ENCODE measurements around the gene TENT5C.

TENT5C gene

DNA sequence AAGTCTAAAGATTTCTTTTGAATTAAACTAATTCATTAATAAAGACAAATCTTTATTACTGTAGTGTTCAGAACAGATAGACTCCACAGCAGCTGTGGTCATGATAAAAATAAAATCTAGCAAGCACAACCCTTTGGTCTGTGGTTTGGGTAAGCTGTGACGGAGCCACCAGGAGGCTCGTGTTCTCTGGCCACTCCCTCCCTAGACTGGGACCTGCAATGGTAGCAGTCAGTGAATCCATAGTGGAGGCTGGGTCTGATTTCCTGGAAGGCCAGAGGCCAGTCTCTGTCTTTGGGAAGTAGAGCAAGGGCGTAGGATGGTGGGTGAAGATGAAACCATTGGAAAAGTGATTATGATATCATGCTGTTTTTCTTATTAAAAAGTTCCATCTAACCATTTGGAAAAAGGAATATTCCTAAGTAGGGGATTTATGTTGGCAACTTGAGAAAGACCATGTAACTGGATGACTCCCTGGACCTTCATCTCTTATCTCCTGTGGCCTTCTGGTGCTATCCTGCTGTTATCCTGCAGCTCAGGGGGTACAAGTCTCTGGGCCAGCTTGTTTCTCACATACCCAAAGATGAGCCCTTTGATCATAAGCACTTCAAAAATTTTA, 39.0 kb downstream of the TENT5C start:
- DNase-seq (ENCODE audit: low read depth), result no peak
- no peak overlapping the region for H3K4me3 ChIP-seq (ENCODE audit: low read depth, low read length)

DNA sequence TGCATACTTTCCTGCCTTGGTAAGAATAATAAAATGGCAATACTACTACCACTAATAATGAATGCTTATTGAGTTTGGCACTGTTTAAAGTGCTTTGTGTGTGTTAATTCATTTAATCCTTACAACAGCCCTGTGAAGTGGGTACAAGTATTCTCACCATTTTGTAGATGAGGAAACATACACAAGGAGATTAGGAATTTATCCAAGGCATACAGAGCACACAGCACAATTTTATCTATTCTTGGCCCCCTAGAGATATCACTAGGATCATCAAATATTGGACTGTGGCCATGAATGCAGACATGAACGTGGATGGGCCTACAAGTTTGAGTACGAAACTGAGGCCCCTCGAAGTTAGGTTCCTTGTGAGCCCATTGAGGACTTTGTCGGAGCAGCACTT, 39.5 kb downstream of the TENT5C start:
- TF ChIP-seq, protein P1, sequence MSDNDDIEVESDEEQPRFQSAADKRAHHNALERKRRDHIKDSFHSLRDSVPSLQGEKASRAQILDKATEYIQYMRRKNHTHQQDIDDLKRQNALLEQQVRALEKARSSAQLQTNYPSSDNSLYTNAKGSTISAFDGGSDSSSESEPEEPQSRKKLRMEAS (IDR thresholded peaks at IDR 0.05; ENCODE audit: low read depth, low read length), result no peak
- TF ChIP-seq MYC (IDR thresholded peaks at IDR 0.05; ENCODE audit: low read depth, low read length), result no peak
- TF ChIP-seq, protein P2, sequence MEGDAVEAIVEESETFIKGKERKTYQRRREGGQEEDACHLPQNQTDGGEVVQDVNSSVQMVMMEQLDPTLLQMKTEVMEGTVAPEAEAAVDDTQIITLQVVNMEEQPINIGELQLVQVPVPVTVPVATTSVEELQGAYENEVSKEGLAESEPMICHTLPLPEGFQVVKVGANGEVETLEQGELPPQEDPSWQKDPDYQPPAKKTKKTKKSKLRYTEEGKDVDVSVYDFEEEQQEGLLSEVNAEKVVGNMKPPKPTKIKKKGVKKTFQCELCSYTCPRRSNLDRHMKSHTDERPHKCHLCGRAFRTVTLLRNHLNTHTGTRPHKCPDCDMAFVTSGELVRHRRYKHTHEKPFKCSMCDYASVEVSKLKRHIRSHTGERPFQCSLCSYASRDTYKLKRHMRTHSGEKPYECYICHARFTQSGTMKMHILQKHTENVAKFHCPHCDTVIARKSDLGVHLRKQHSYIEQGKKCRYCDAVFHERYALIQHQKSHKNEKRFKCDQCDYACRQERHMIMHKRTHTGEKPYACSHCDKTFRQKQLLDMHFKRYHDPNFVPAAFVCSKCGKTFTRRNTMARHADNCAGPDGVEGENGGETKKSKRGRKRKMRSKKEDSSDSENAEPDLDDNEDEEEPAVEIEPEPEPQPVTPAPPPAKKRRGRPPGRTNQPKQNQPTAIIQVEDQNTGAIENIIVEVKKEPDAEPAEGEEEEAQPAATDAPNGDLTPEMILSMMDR (IDR thresholded peaks at IDR 0.05; ENCODE audit: low read depth, low read length), result no peak
- no peak for TF ChIP-seq POLR2A (IDR thresholded peaks at IDR 0.05; ENCODE audit: extremely low read depth, insufficient read length)
- H3K4me3 ChIP-seq (ENCODE audit: low read depth, low read length), result no peak overlapping the region
- DNase-seq (ENCODE audit: low read depth), result no peak

More for the DNA sequence above, 39.0 kb downstream of the TENT5C start:
- TF ChIP-seq POLR2A (IDR thresholded peaks at IDR 0.05; ENCODE audit: extremely low read depth, insufficient read length), result no peak

DNA sequence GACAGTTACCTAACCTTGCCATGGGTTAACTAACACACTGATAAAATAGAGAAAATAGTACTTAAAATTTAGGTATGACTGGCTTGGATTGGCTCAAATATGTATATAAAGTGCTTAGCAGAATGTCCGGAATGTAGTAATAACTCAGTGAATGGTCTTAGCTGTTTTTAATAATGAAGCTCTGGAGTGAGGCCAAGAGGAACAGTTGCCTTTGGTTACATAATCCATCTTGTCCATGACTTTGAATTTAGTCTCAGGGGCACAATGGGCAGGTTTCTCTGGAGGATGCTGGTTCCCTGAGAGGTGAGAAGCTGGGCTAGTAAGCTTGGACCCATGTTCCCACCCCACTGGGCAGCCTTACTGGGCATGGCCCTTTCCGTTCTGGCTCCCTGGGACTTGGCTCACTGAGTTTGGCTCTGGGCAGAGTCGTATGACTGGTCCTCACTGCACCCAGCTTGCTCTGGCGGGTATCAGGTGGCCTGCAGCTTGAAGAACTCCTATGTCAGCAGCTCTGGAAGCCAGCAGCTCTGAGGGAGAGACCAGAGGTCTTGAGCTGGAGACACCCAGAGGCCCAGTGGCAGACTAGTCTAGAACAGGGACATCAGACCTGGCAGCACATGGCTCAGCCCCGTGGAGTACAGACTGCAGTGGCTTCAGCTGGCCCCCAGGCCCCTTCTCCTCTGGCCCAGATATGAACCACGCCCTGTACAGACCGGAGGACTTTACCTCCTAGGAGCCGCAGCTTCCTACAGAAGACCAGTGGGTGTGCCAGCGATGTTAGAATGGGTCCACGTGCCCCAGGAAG, 40.4 kb downstream of the TENT5C start:
- TF ChIP-seq POLR2A (IDR thresholded peaks at IDR 0.05; ENCODE audit: extremely low read depth, insufficient read length) (no peak), MYC (IDR thresholded peaks at IDR 0.05; ENCODE audit: low read depth, low read length) (no peak)
- TF ChIP-seq, protein P1 (IDR thresholded peaks at IDR 0.05; ENCODE audit: low read depth, low read length), result no peak
- TF ChIP-seq, protein P2 (IDR thresholded peaks at IDR 0.05; ENCODE audit: low read depth, low read length), result no peak
- H3K4me3 ChIP-seq (ENCODE audit: low read depth, low read length), result no peak overlapping the region
- no peak for DNase-seq (ENCODE audit: low read depth)

DNA sequence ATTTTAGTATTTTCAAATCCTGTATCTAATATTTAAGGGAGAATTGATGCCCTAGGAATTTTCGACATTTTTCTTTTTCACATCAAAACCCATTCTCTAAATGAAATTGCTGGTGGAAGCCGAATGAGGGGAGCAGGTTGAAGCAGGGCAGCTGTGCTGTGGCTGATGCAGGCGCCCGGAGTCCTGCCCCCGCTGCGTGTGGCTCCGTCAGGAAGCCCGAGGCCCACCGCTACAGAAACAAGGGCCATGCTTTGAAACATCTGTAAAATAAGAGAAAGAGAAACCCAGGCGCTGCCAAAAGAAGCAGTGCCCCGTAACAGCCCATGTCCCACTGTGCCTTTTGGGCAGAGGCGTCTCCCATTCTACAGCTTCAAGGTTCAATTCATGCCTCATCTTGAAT, 41.1 kb downstream of the TENT5C start:
- no peak overlapping the region for H3K4me3 ChIP-seq (ENCODE audit: low read depth, low read length)
- no peak for DNase-seq (ENCODE audit: low read depth)
- TF ChIP-seq, protein P2 (IDR thresholded peaks at IDR 0.05; ENCODE audit: low read depth, low read length), result no peak

DNA sequence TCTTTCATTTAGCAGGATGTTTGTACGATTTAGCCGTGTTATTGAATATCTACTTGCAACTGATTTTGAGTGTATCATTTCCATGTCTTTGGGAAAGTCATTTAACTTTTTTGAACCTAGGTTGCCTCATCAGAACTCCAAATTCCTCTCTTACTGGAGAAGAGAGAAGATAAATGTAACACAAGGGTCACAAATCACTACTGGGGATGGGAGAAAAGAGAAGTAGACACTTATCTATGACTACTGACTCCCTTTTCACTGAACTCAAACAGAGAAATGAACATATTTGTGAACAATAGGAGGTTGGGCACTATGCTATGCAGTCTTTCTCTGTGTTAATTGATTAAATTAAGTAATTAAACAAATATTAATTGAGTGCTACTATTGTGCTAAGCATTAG, 42.2 kb downstream of the TENT5C start:
- DNase-seq (ENCODE audit: low read depth), result no peak
- no peak overlapping the region for H3K4me3 ChIP-seq (ENCODE audit: low read depth, low read length)
- no peak for TF ChIP-seq MYC (IDR thresholded peaks at IDR 0.05; ENCODE audit: low read depth, low read length)
- no peak for TF ChIP-seq POLR2A (IDR thresholded peaks at IDR 0.05; ENCODE audit: extremely low read depth, insufficient read length)
- TF ChIP-seq, protein P1 (IDR thresholded peaks at IDR 0.05; ENCODE audit: low read depth, low read length), result no peak
- TF ChIP-seq, protein P2 (IDR thresholded peaks at IDR 0.05; ENCODE audit: low read depth, low read length), result no peak

DNA sequence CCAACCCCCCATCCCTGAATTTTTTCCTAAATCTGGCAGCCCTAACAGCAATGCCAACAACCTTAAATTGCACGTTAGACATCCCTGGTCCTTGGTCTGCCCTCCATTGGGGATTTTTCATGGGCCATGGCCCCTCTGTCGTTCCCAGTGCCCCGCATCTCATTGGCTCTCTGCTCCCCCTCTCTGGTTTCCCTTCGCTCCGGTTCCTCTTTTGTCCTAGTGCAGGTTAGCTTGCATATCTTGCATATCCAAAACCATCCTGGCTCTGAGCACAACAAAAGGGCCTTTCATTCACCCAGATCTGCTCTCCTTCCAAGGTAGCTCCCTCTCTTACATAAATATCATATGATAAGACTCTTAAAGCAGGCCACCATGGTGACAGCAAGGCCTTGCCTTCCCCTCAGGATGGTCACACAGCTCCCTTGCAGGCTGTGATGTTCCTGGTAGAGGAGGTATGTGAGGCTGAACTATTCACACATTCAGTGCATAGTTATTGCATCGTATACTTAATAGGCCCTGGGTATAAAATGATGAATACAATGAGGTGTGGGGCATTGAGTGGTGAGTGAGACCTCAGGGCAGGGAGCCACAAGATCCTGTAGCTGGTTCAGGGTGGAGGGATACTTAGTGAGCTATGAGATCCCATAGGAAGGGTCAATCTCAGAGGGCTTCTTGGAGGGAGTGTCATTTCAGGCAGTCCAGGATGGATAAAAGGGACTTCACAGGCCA, 45.2 kb downstream of the TENT5C start:
- H3K4me3 ChIP-seq (ENCODE audit: low read depth, low read length), result no peak overlapping the region
- TF ChIP-seq, protein P2 (IDR thresholded peaks at IDR 0.05; ENCODE audit: low read depth, low read length), result no peak
- TF ChIP-seq POLR2A (IDR thresholded peaks at IDR 0.05; ENCODE audit: extremely low read depth, insufficient read length), result no peak
- DNase-seq (ENCODE audit: low read depth), result no peak

Measured in NB4 (cell line).